HCT116 (cell line): Measurements from ENCODE around the gene FMC1.

Source experiments
- POLR2AphosphoS5 ChIP-seq: IDR thresholded peaks from 2 replicates; pipeline ENCODE4 v1.6.1; 2011; ENCODE audit warnings: mild to moderate bottlenecking, low read depth, low read length, moderate library complexity
- RAD21 ChIP-seq: IDR thresholded peaks from 2 replicates; pipeline ENCODE4 v1.6.1; 2012; ENCODE audit warnings: low read depth, mild to moderate bottlenecking
- TCF7L2 ChIP-seq: IDR thresholded peaks from 2 replicates; pipeline ENCODE4 v1.7.0; 2011; ENCODE audit warnings: borderline replicate concordance, inconsistent platforms; ENCODE audit not compliant: insufficient read depth, insufficient read length; ENCODE audit errors: extremely low read depth
- YY1 ChIP-seq: IDR thresholded peaks from 2 replicates; pipeline ENCODE4 v1.6.1; 2011; ENCODE audit warnings: low read length, low read depth, moderate library complexity, mild to moderate bottlenecking; ENCODE audit not compliant: insufficient replicate concordance; ENCODE audit errors: extremely low read depth
- TF ChIP-seq, protein P1 (sequence below), 3 experiments: fragments of 200-600 bp in 1 of 3; sonication (generic) in 1 of 3; IDR thresholded peaks in 2 of 3; conservative IDR thresholded peaks in 1 of 3; 2 replicates each; pipeline ENCODE4 v1.5.1; 2012 to 2017; ENCODE audit warnings: low read depth in 2 of 3, low read length in 2 of 3, antibody characterized with exemption in 1 of 3, borderline replicate concordance in 1 of 3, control low read depth in 1 of 3, mild to moderate bottlenecking in 1 of 3, mixed read lengths in 1 of 3, mixed run types in 1 of 3, moderate library complexity in 1 of 3; ENCODE audit not compliant: insufficient read depth in 1 of 3

DNA sequence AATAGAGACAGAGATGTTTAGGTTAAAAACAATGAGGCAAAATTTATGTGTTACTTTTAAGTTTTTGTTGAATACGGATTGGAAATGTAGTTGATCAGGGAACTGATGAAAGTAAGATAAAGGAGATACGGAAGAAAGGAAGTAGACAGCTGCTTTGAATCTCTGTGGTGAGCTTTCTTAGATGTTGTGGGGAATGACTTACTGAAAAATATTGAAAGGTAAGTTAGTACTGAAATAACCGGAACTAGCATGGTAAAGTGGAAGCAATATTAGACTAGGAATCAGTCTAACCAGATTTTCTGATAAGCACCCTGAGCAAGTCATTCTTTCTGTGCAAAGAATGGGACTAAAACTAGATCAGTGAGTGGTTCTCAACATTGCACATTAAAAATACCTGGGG is 53.4 kb downstream of the FMC1 start:
- TF ChIP-seq, protein P1, sequence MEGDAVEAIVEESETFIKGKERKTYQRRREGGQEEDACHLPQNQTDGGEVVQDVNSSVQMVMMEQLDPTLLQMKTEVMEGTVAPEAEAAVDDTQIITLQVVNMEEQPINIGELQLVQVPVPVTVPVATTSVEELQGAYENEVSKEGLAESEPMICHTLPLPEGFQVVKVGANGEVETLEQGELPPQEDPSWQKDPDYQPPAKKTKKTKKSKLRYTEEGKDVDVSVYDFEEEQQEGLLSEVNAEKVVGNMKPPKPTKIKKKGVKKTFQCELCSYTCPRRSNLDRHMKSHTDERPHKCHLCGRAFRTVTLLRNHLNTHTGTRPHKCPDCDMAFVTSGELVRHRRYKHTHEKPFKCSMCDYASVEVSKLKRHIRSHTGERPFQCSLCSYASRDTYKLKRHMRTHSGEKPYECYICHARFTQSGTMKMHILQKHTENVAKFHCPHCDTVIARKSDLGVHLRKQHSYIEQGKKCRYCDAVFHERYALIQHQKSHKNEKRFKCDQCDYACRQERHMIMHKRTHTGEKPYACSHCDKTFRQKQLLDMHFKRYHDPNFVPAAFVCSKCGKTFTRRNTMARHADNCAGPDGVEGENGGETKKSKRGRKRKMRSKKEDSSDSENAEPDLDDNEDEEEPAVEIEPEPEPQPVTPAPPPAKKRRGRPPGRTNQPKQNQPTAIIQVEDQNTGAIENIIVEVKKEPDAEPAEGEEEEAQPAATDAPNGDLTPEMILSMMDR (IDR thresholded peaks at IDR 0.05 in 2 of 3, conservative IDR thresholded peaks at IDR 0.05 in 1 of 3; ENCODE audit: borderline replicate concordance in 1 of 3, insufficient read depth in 1 of 3, low read depth in 2 of 3, low read length in 2 of 3), result no peak
- no peak for TF ChIP-seq TCF7L2
- TF ChIP-seq POLR2AphosphoS5, result no peak
- TF ChIP-seq YY1, result no peak
- TF ChIP-seq RAD21, result no peak
